GM12878 (cell line): Measurements from ENCODE around the gene LAD1. TPM values are rescaled to one million over a fixed set of nuclear protein-coding genes. Genes with fewer than 3 reads are reported as not detected.

Experiments
- ATAC-seq: fragments of 200-7000 bp; cut with Tn5 transposase; 3 replicates; pipeline ENCODE4 v1.9.1; 2020; ENCODE audit warnings: mild to moderate bottlenecking, moderate library complexity
- BruUV-seq: library from RNA; stranded (reverse); fragments of 400-500 nt; replicated peaks from 2 replicates; lab custom pipeline; 2021; lab: Mats Ljungman, UMichigan
- CTCF ChIA-PET: fragments of 300-600 bp; sonication (Branson Sonifier 250); formaldehyde crosslinking; extraction: SDS; loops from one replicate; lab custom pipeline; 2021; ENCODE audit warnings: inconsistent platforms; lab: Yijun Ruan, JAX
- POLR2A ChIA-PET: fragments of 350-600 bp; formaldehyde crosslinking; extraction: SDS; loops from one replicate; lab custom pipeline; 2021; ENCODE audit warnings: inconsistent platforms; lab: Charles Lee
- RAD21 ChIA-PET: fragments of 300-600 bp; sonication (Branson Sonifier 250); formaldehyde crosslinking; loops from one replicate; lab custom pipeline; 2023; ENCODE audit warnings: antibody characterized with exemption; ENCODE audit not compliant: unreplicated experiment; lab: Charles Lee
- SMC1A ChIA-PET: fragments of 300-600 bp; sonication (Branson Sonifier 250); formaldehyde crosslinking; loops from one replicate; lab custom pipeline; 2023; ENCODE audit not compliant: unreplicated experiment, uncharacterized antibody; lab: Charles Lee
- DNase-seq: peaks from one replicate; pipeline ENCODE4 v3.0.0-alpha.2; 2011; ENCODE audit warnings: low read depth, low spot score
- FAIRE-seq: peaks from 3 replicates; lab custom pipeline; 2011; peaks lifted over from hg19 to GRCh38; lab: Jason Lieb, UNC
- H2AFZ ChIP-seq: 2 replicates; pipeline ENCODE4 v1.6.0; 2011; ENCODE audit warnings: low read depth, low read length, control low read depth; ENCODE audit not compliant: control insufficient read depth
- H3K27ac ChIP-seq: 2 replicates; pipeline ENCODE4 v1.5.1; 2011; ENCODE audit warnings: control low read depth; ENCODE audit not compliant: control insufficient read depth, insufficient read depth
- H3K27me3 ChIP-seq, 2 experiments: replicated peaks in 1 of 2; 2 replicates each; pipeline versions ENCODE4 v1.6.0 to v1.6.1; 2011; ENCODE audit warnings: low read length in 1 of 2; ENCODE audit not compliant: control insufficient read depth in 2 of 2, insufficient read depth in 2 of 2
- H3K36me3 ChIP-seq, 2 experiments: 2 replicates each; pipeline ENCODE4 v1.5.1; 2011; ENCODE audit warnings: low read length in 1 of 2; ENCODE audit not compliant: control insufficient read depth in 2 of 2, insufficient read depth in 2 of 2
- H3K4me1 ChIP-seq: 2 replicates; pipeline ENCODE4 v1.6.1; 2011; ENCODE audit warnings: mild to moderate bottlenecking, low read length, moderate library complexity, mixed read lengths; ENCODE audit not compliant: control insufficient read depth, insufficient read depth
- H3K4me2 ChIP-seq: 2 replicates; pipeline ENCODE4 v1.6.0; 2011; ENCODE audit warnings: control low read depth; ENCODE audit not compliant: control insufficient read depth, insufficient read depth
- H3K4me3 ChIP-seq: fragments of 200-600 bp; sonication (generic); 2 replicates; pipeline ENCODE4 v1.5.1; 2016
- H3K79me2 ChIP-seq: 2 replicates; pipeline ENCODE4 v1.6.0; 2011; ENCODE audit warnings: low read length; ENCODE audit not compliant: control insufficient read depth, insufficient read depth
- H3K9ac ChIP-seq: 2 replicates; pipeline ENCODE4 v1.8.0; 2011; ENCODE audit warnings: low read length, control low read depth, mixed read lengths; ENCODE audit not compliant: control insufficient read depth, insufficient read depth
- H3K9me3 ChIP-seq: replicated peaks from 3 replicates; pipeline ENCODE4 v1.5.1; 2011; ENCODE audit warnings: mild to moderate bottlenecking, low read length; ENCODE audit not compliant: control insufficient read depth, insufficient read depth
- H4K20me1 ChIP-seq: 2 replicates; pipeline ENCODE4 v1.6.0; 2011; ENCODE audit not compliant: control insufficient read depth, insufficient read depth
- CHD2 ChIP-seq: IDR thresholded peaks from 2 replicates; pipeline ENCODE4 v1.6.1; 2011; ENCODE audit warnings: low read depth, low read length, improper control_type of control experiment, borderline replicate concordance
- EP300 ChIP-seq, 2 experiments: fragments of 150-350 bp in 1 of 2; IDR thresholded peaks; 2 replicates each; pipeline ENCODE4 v1.6.1; 2011 to 2012; ENCODE audit warnings: low read depth in 2 of 2, low read length in 2 of 2, borderline replicate concordance in 1 of 2, improper control_type of control experiment in 1 of 2, inconsistent platforms in 1 of 2; ENCODE audit not compliant: control insufficient read depth in 1 of 2
- FOXM1 ChIP-seq: IDR thresholded peaks from 2 replicates; pipeline ENCODE4 v1.6.1; 2012; ENCODE audit warnings: low read depth, mild to moderate bottlenecking, inconsistent platforms, low read length, moderate library complexity
- IKZF1 ChIP-seq: fragments of 450-650 bp; conservative IDR thresholded peaks from 2 replicates; pipeline ENCODE4 v1.6.1; 2017; ENCODE audit warnings: antibody characterized with exemption, mild to moderate bottlenecking
- NFXL1 ChIP-seq: fragments of 450-650 bp; IDR thresholded peaks from 2 replicates; pipeline ENCODE4 v1.6.1; 2017; ENCODE audit warnings: antibody characterized with exemption, mild to moderate bottlenecking, borderline replicate concordance
- PAX5 ChIP-seq: IDR thresholded peaks from 2 replicates; pipeline ENCODE4 v1.6.1; 2011; ENCODE audit warnings: low read depth, low read length, borderline replicate concordance
- SIN3A ChIP-seq: IDR thresholded peaks from 2 replicates; pipeline ENCODE4 v1.6.1; 2012; ENCODE audit warnings: low read depth, low read length, improper control_type of control experiment
- SMAD5 ChIP-seq: IDR thresholded peaks from 2 replicates; pipeline ENCODE4 v1.6.1; 2016; ENCODE audit warnings: antibody characterized with exemption, low read depth
- SRF ChIP-seq, 2 experiments: IDR thresholded peaks; 2 replicates each; pipeline ENCODE4 v1.6.1; 2011; ENCODE audit warnings: low read depth in 2 of 2, low read length in 2 of 2, mild to moderate bottlenecking in 1 of 2, moderate library complexity in 1 of 2
- TCF12 ChIP-seq: IDR thresholded peaks from 2 replicates; pipeline ENCODE4 v1.6.1; 2011; ENCODE audit warnings: low read depth, mild to moderate bottlenecking, low read length
- YBX1 ChIP-seq: fragments of 450-650 bp; IDR thresholded peaks from 2 replicates; pipeline ENCODE4 v1.6.1; 2016; ENCODE audit warnings: antibody characterized with exemption
- ZNF207 ChIP-seq: fragments of 450-650 bp; IDR thresholded peaks from 2 replicates; pipeline ENCODE4 v1.6.1; 2014; ENCODE audit warnings: antibody characterized with exemption, mild to moderate bottlenecking, borderline replicate concordance
- ZNF24 ChIP-seq: fragments of 450-650 bp; IDR thresholded peaks from 2 replicates; pipeline ENCODE4 v1.6.1; 2017; ENCODE audit warnings: antibody characterized with exemption, mild to moderate bottlenecking
- WGBS: methylation state at CpG from one replicate; pipeline ENCODE4 v1.1.6; 2016; ENCODE audit warnings: low lambda C conversion rate; ENCODE audit not compliant: insufficient replicate concordance, insufficient coverage; ENCODE audit errors: missing lambda C conversion rate; 5-methylcytosine and 5-hydroxymethylcytosine counted together
- in situ Hi-C: fragments of 300-500 bp; cut with MboI; formaldehyde crosslinking; loops from 9 replicates; pipeline ENCODE4 v1.14.3; 2018; ENCODE audit warnings: mixed read lengths
- intact Hi-C: fragments of 100-400 bp; cut with micrococcal nuclease; formaldehyde crosslinking; loops from one replicate; pipeline ENCODE4 v1.14.2; 2022; ENCODE audit not compliant: unreplicated experiment
- polyA plus RNA-seq, 11 experiments: library from polyadenylated mRNA; depleted of rRNA in 4 of 11; unstranded in 6 of 11; stranded (reverse) in 5 of 11; fragments of >200 nt; fragmentation: Nextera tagmentation in 4 of 11; fragmentation: Illumina TruSeq in 1 of 11; extraction: Ambion mirVana in 4 of 11; extraction: Trizol in 1 of 11; gene quantifications; 1 replicate in 1 of 11; 2 replicates in 10 of 11; pipeline versions ENCODE4 v1.2.1 to v1.2.3, GENCODE V29; 2011 to 2016; ENCODE audit warnings: inconsistent platforms in 2 of 11, missing spikeins in 2 of 11, low read depth in 1 of 11
- total RNA-seq, 4 experiments: library from RNA; depleted of rRNA in 3 of 4; stranded (reverse); fragments of >200 nt in 3 of 4; fragmentation: Illumina TruSeq in 1 of 4; extraction: Trizol in 1 of 4; gene quantifications; 2 replicates each; pipeline versions ENCODE4 v1.2.1 to v1.2.3, GENCODE V29; 2013 to 2021

Gene LAD1
- total and polyA plus RNA-seq, 10 of the 15 experiments (the other 5 are each of a cell fraction or from before 2014, with no cell fraction given), result 0.05 to 0.48 (median 0.32) TPM; not detected in 3

- ChIA-PET POLR2A (interaction anchor here (3.3 to 18.2 kb wide), 2 partner anchors 8 to 11 kb away, joined by 13 to 228 read pairs; no protein-coding TSS in a partner anchor), RAD21 (interaction anchor here (1.2 to 17.4 kb wide), 3 partner anchors 9 to 84 kb away, joined by 4 to 340 read pairs (median 17); no protein-coding TSS in a partner anchor), CTCF (interaction anchor here (1.0 to 17.8 kb wide), 4 partner anchors 9 to 85 kb away, joined by 4 to 623 read pairs (median 38); no protein-coding TSS in a partner anchor), SMC1A (interaction anchor here (3.5 to 19.4 kb wide), 2 partner anchors 8 to 11 kb away, joined by 17 to 374 read pairs; no protein-coding TSS in a partner anchor)
- Histone ChIP-seq H3K4me1 (peaks cover 9% of the 10 kb centered on the region), H3K9ac (no peak overlapping the region), H3K9me3 (no peaks in the 10 kb centered on the region), H3K27ac (no peak overlapping the region), H2AFZ (no peak overlapping the region), H3K79me2 (no peaks in the 10 kb centered on the region), H4K20me1 (no peaks in the 10 kb centered on the region), H3K36me3 (no peaks in the 10 kb centered on the region), H3K4me3 (no peak overlapping the region), H3K27me3 (no peaks in the 10 kb centered on the region), H3K4me2 (no peak overlapping the region)
- BruUV-seq, result no TSS peak
- in situ Hi-C loops, result no loop called here
- intact Hi-C loops, result no loop called here
- DNase-seq, result no peak
- WGBS, result 34% methylated on average over 9 of the region's 10 CpGs
- ATAC-seq, result peak; percentile 49
- no peak for TF ChIP-seq YBX1
- no peak for TF ChIP-seq EP300 (IDR thresholded peaks at IDR 0.05; ENCODE audit: borderline replicate concordance in 1 of 2, control insufficient read depth in 1 of 2, low read depth in 2 of 2, low read length in 2 of 2)
- no peak for TF ChIP-seq NFXL1
- no peak for TF ChIP-seq CHD2
- TF ChIP-seq IKZF1, result no peak
- no peak for TF ChIP-seq FOXM1
- TF ChIP-seq SIN3A, result no peak
- TF ChIP-seq ZNF207, result no peak
- no peak for TF ChIP-seq PAX5
- no peak for TF ChIP-seq ZNF24
- TF ChIP-seq SRF (IDR thresholded peaks at IDR 0.05; ENCODE audit: low read depth in 2 of 2, low read length in 2 of 2), result no peak
- no peak for TF ChIP-seq SMAD5
- TF ChIP-seq TCF12, result no peak
- no peak for FAIRE-seq
These were observed 2.2 kb downstream of the LAD1 start for GRCh38 chr1:201396861-201397464.
